ENCODE results near the gene PRPSAP1.

The PRPSAP1 gene

DNA sequence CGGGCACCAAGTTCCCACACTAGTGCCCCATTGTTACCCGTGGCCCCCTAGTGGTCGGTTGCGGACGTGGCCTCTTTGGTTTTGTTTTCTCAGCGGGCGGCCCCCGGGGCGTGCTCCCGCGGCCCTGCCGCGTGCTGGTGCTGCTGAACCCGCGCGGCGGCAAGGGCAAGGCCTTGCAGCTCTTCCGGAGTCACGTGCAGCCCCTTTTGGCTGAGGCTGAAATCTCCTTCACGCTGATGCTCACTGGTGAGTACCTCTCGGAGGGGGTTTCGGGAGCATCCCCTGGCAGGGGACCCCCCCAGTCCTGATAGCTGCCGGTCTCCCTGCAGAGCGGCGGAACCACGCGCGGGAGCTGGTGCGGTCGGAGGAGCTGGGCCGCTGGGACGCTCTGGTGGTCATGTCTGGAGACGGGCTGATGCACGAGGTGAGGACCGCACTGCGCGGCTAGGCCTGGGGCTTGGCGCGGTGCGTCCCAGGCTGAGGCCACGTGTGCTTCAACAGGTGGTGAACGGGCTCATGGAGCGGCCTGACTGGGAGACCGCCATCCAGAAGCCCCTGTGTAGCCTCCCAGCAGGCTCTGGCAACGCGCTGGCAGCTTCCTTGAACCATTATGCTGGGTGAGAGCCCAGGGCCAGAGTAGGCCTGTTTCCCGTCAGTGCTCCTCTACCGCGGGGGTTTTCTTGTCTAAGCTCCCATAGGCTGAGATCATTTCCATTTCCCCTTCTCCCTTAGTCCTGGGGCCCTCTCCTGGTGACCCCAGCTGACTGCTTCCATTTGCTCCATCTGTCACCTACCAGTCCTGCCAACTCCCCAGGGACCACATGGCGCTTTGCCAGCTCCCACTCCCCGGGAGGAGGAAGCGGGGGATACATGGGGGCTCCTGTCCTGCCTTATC, 32.4 kb upstream of the PRPSAP1 start (continued):
- TF ChIP-seq, protein P1, sequence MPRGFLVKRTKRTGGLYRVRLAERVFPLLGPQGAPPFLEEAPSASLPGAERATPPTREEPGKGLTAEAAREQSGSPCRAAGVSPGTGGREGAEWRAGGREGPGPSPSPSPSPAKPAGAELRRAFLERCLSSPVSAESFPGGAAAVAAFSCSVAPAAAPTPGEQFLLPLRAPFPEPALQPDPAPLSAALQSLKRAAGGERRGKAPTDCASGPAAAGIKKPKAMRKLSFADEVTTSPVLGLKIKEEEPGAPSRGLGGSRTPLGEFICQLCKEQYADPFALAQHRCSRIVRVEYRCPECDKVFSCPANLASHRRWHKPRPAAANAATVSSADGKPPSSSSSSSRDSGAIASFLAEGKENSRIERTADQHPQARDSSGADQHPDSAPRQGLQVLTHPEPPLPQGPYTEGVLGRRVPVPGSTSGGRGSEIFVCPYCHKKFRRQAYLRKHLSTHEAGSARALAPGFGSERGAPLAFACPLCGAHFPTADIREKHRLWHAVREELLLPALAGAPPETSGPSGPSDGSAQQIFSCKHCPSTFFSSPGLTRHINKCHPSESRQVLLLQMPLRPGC (tag by site-specific recombination; IDR thresholded peaks at IDR 0.05) = 0 out of 2 replicates have a peak, but pooled peaks have one; percentile 49
- TF ChIP-seq ZNF37A (tag by site-specific recombination; IDR thresholded peaks at IDR 0.05) = no peak
- no peak for TF ChIP-seq GLI2 (tag by site-specific recombination; IDR thresholded peaks at IDR 0.05; ENCODE audit: borderline replicate concordance, low read depth)
- TF ChIP-seq, protein P2, sequence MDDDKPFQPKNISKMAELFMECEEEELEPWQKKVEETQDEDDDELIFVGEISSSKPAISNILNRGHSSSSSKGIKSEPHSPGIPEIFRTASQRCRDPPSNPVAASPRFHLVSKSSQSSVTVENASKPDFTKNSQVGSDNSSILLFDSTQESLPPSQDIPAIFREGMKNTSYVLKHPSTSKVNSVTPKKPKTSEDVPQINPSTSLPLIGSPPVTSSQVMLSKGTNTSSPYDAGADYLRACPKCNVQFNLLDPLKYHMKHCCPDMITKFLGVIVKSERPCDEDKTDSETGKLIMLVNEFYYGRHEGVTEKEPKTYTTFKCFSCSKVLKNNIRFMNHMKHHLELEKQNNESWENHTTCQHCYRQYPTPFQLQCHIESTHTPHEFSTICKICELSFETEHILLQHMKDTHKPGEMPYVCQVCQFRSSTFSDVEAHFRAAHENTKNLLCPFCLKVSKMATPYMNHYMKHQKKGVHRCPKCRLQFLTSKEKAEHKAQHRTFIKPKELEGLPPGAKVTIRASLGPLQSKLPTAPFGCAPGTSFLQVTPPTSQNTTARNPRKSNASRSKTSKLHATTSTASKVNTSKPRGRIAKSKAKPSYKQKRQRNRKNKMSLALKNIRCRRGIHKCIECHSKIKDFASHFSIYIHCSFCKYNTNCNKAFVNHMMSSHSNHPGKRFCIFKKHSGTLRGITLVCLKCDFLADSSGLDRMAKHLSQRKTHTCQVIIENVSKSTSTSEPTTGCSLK (tag by site-specific recombination; IDR thresholded peaks at IDR 0.05) = no peak
- TF ChIP-seq, protein P3, sequence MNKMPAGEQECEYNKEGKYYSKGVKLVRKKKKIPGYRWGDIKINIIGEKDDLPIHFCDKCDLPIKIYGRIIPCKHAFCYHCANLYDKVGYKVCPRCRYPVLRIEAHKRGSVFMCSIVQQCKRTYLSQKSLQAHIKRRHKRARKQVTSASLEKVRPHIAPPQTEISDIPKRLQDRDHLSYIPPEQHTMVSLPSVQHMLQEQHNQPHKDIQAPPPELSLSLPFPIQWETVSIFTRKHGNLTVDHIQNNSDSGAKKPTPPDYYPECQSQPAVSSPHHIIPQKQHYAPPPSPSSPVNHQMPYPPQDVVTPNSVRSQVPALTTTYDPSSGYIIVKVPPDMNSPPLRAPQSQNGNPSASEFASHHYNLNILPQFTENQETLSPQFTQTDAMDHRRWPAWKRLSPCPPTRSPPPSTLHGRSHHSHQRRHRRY (tag by site-specific recombination; IDR thresholded peaks at IDR 0.05) = no peak
- TF ChIP-seq ZNF654 (tag by site-specific recombination; IDR thresholded peaks at IDR 0.05; ENCODE audit: low read depth) = no peak
- TF ChIP-seq ZNF544 (tag by site-specific recombination; IDR thresholded peaks at IDR 0.05) = no peak
- no peak for TF ChIP-seq ZFP41 (tag by site-specific recombination; IDR thresholded peaks at IDR 0.05; ENCODE audit: borderline replicate concordance)
- 0 out of 2 replicates have a peak, but pooled peaks have one; percentile 56 for TF ChIP-seq YY1 (tag by site-specific recombination; IDR thresholded peaks at IDR 0.05)
- no peak for TF ChIP-seq ZNF837 (tag by site-specific recombination; IDR thresholded peaks at IDR 0.05)
- TF ChIP-seq HOXA7 (CRISPR knock-in tag; IDR thresholded peaks at IDR 0.05; ENCODE audit: borderline replicate concordance) = no peak
- TF ChIP-seq, protein P4, sequence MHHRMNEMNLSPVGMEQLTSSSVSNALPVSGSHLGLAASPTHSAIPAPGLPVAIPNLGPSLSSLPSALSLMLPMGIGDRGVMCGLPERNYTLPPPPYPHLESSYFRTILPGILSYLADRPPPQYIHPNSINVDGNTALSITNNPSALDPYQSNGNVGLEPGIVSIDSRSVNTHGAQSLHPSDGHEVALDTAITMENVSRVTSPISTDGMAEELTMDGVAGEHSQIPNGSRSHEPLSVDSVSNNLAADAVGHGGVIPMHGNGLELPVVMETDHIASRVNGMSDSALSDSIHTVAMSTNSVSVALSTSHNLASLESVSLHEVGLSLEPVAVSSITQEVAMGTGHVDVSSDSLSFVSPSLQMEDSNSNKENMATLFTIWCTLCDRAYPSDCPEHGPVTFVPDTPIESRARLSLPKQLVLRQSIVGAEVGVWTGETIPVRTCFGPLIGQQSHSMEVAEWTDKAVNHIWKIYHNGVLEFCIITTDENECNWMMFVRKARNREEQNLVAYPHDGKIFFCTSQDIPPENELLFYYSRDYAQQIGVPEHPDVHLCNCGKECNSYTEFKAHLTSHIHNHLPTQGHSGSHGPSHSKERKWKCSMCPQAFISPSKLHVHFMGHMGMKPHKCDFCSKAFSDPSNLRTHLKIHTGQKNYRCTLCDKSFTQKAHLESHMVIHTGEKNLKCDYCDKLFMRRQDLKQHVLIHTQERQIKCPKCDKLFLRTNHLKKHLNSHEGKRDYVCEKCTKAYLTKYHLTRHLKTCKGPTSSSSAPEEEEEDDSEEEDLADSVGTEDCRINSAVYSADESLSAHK (tag by site-specific recombination; IDR thresholded peaks at IDR 0.05) = no peak
- TF ChIP-seq ZNF169 (tag by site-specific recombination; IDR thresholded peaks at IDR 0.05) = no peak
- TF ChIP-seq ZNF514 (tag by site-specific recombination; IDR thresholded peaks at IDR 0.05) = no peak
- peak; percentile 29; the same call in 1 of the 2 replicates for TF ChIP-seq ZBTB48 (tag by site-specific recombination; IDR thresholded peaks at IDR 0.05)
- TF ChIP-seq ZNF768 (tag by site-specific recombination; IDR thresholded peaks at IDR 0.05) = no peak
- peak; percentile 42; the same call in 1 of the 2 replicates for TF ChIP-seq ZNF843 (tag by site-specific recombination; IDR thresholded peaks at IDR 0.05)
- TF ChIP-seq, protein P5, sequence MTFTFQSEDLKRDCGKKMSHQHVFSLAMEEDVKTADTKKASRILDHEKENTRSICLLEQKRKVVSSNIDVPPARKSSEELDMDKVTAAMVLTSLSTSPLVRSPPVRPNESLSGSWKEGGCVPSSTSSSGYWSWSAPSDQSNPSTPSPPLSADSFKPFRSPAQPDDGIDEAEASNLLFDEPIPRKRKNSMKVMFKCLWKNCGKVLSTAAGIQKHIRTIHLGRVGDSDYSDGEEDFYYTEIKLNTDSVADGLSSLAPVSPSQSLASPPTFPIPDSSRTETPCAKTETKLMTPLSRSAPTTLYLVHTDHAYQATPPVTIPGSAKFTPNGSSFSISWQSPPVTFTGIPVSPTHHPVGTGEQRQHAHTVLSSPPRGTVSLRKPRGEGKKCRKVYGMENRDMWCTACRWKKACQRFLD (tag by site-specific recombination; IDR thresholded peaks at IDR 0.05) = no peak
- TF ChIP-seq ZNF121 (tag by site-specific recombination; IDR thresholded peaks at IDR 0.05) = no peak
- TF ChIP-seq ZNF473 (tag by site-specific recombination; IDR thresholded peaks at IDR 0.05) = no peak
- TF ChIP-seq ZNF561 (tag by site-specific recombination; IDR thresholded peaks at IDR 0.05; ENCODE audit: borderline replicate concordance) = peak; percentile 84
- peak; percentile 85 for TF ChIP-seq KLF8 (tag by site-specific recombination; IDR thresholded peaks at IDR 0.05)
- no peak for TF ChIP-seq ZNF211 (tag by site-specific recombination; IDR thresholded peaks at IDR 0.05; ENCODE audit: low read depth)
- no peak for TF ChIP-seq HOXC10 (CRISPR knock-in tag; IDR thresholded peaks at IDR 0.05)
- TF ChIP-seq ZNF560 (tag by site-specific recombination; IDR thresholded peaks at IDR 0.05; ENCODE audit: borderline replicate concordance) = no peak
- TF ChIP-seq, protein P6, sequence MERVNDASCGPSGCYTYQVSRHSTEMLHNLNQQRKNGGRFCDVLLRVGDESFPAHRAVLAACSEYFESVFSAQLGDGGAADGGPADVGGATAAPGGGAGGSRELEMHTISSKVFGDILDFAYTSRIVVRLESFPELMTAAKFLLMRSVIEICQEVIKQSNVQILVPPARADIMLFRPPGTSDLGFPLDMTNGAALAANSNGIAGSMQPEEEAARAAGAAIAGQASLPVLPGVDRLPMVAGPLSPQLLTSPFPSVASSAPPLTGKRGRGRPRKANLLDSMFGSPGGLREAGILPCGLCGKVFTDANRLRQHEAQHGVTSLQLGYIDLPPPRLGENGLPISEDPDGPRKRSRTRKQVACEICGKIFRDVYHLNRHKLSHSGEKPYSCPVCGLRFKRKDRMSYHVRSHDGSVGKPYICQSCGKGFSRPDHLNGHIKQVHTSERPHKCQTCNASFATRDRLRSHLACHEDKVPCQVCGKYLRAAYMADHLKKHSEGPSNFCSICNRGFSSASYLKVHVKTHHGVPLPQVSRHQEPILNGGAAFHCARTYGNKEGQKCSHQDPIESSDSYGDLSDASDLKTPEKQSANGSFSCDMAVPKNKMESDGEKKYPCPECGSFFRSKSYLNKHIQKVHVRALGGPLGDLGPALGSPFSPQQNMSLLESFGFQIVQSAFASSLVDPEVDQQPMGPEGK (tag by site-specific recombination; IDR thresholded peaks at IDR 0.05) = peak; percentile 93
- no peak for TF ChIP-seq ZNF677 (tag by site-specific recombination; IDR thresholded peaks at IDR 0.05)
- TF ChIP-seq ZNF138 (tag by site-specific recombination; IDR thresholded peaks at IDR 0.05; ENCODE audit: borderline replicate concordance) = no peak
- peak; percentile 59; the same call in 1 of the 2 replicates for TF ChIP-seq ZFP69B (tag by site-specific recombination; IDR thresholded peaks at IDR 0.05)

Data from HEK293 (cell line).